ENCODE results near the gene FBRS.
"Not testable (repeated sequence)": the region's sequence is repeated elsewhere in the genome, so short reads cannot be mapped to it uniquely, and the experiment has no call there.

Gene FBRS

GRCh38 chr16:30665830-30666190, 7.6 kb downstream of the FBRS start:
- no peak for DNase-seq

GRCh38 chr16:30666681-30667080, 8.4 kb downstream of the FBRS start:
- no peak for DNase-seq

GRCh38 chr16:30667361-30667905, 9.2 kb downstream of the FBRS start:
- DNase-seq: no peak

DNA sequence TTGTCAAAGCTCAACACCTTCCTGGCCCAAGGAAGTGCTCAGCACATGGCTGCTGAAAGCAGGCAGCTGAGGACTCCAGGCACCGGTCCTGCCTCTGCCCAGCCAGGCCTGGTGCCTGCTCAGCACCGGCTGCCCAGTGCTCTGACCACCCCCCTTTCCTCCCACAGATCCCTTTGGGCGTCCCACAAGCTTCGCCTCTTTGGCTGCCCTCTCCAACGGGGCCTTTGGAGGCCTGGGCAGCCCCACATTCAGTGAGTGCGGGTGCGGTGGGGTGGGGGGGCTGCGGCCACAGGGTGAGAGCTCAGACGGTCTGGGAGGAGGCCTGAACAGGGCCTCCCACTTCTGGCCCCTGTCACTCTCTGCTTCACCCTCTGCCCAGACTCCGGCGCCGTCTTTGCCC, 10.2 kb downstream of the FBRS start:
- no peak for DNase-seq

GRCh38 chr16:30669026-30669902, 11.0 kb downstream of the FBRS start:
- DNase-seq: no peak

DNA sequence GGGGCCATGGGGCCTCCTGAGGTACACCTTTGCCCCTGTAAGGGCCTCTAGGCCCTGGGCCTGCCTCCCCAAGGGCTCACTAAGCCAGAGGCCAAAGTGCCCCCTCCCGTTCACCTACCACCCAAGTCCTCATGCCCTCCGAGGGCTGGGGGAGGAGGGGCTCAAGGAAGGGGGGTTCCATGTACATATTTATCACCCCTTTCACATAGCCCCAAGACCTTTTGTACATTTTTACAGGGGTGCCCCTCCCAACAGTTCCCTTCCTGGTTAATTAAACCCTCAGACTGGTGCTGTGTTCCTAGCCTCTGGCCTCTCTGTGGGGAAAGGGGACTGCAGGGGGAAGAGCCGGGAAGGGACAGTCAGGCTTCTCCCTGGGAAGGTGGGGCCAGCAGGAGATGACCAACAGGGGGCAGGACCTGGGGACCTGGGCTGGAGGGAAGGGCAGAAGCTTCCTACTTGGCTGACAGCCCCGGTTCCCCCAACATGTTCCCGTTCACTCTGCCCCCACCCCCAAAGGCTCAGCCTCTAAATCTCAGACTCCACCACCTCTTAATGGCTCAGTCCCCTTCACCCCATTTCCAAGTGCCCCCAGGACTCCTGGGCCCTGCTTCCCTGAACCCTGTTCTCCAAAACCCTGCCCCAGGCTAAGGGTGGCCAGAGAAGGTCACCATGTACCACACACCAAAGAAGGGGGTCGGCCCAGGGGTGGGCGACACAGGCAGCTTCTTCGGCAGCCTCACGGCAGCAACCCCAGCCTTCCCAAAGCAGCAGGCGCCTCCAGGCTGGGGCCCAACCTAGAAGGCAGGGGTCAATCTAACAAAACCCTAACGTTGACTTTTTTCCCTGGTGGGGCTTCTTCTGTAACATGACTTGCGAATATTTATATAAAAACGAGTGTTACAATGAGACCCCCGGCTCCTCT, 11.9 kb downstream of the FBRS start:
- no peak for DNase-seq

DNA sequence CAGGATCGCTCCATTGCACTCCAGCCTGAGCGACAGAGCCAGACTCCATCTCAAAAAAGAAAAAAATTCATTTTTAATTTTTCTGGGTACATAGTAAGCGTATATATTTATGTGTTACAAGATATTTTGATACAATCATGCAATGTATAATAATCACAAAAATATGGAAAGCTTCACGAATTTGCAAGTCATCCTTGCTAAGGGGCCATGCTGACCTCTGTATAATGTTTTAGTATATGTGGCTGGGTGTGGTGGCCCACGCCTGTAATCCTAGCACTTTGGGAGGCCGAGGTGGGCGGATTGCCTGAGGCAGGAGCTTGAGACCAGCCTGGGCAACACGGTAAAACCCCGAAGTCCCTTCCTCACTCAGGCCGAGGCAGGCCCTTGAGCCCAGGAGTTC, 16.9 kb downstream of the FBRS start:
- no peak for DNase-seq

DNA sequence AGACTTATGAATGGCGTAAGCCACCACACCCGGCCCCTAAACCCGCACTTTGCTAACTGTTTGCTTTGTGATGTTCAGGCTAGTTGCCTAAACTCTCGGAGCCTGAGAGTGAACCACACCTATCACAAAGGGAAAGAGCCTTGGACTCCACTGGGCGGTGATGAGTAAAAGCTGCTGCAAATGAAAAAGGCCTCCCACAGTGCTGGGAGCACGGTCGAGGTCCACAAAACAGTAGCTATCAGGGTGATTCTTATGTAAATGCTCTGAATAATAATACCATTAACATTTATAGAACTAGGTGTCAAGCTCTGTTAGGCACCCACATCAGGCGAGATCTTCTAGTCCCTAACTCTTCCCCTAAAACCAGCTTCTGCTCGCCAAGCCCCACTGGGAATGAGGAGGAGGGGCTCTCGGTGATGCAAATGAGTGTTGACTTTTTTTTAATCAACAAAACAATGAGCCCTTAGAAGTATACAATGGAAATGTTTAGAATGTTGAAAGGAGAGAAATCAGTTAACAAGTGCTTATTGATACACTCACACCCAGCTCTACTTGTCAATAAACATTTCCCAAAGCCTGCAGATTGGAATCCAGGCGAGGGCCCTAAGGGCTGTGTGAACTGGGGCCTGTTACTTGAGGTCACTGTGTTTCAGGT, 19.8 kb downstream of the FBRS start:
- DNase-seq: no peak

DNA sequence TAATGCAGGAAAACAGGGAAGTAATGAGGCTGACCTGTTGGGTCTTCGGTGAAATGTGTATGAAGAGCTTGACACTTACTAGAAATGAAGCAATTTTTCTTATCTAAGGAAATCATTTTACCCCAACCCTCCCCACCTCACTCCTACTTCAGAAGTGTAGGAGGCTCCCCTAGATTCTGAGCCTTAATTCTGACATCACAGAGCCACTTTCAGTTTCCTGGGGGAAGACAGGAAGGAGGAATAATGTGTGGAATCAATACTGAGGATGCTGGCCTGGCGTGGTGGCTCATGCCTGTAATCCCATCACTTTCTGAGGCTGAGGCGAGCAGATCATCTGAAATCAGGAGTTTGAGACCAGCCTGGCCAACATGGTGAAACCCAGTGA, 20.3 kb downstream of the FBRS start:
- DNase-seq: no peak

- no peak for DNase-seq
Measured at GRCh38 chr16:30680326-30680725, 22.1 kb downstream of the FBRS start.

DNA sequence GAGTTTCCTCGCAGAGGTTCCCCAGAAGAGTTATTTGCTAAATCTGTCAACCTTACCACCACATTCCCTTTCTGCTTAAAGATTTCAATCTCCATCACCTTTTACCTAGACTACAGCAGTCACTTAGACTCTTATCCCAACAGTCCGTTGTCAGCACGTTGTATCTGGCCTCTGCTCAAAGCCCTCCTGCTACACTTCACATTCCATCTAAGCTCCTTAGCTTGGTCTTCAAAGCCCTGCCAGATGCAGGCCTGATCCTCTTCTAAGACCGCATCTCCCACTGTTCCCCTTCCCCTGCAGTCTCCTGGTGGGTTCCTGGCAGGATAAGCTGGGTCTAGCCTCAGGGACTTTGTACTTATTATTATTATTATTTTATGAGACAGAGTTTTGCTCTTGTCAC, 30.5 kb downstream of the FBRS start:
- no peak for DNase-seq

- no peak for DNase-seq
Measured at GRCh38 chr16:30691907-30692306, 33.7 kb downstream of the FBRS start.

DNA sequence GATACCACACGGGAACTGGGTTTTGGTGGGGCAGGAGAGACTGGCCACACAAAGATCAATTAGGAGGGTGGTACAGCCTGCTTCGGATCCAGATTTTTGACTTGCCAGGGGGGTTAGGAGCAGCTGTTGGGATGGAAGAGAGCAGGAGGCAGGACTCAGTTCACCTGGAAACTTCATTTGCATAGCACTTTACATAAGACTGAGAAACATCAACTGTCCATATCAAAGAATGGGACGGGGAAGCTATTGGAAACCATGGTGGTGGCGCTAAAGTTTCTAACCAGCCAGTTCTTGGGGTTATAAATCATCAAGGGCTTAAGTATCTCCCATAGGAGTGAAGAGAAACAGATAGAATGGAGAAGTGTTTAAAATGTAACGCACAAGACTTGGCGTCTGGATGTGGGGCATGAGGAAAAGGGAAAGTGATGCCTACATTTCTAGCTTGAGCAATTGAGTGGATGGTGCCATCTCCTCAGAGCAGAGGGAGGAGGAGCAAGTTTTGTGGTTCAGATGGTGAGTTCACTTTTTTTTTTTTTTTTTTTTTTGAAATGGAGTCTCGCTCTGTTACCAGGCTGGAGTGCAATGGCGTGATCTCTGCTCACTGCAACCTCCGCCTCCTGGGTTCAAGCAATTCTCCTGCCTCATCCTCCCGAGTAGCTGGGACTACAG, 34.3 kb downstream of the FBRS start:
- no peak for DNase-seq

DNA sequence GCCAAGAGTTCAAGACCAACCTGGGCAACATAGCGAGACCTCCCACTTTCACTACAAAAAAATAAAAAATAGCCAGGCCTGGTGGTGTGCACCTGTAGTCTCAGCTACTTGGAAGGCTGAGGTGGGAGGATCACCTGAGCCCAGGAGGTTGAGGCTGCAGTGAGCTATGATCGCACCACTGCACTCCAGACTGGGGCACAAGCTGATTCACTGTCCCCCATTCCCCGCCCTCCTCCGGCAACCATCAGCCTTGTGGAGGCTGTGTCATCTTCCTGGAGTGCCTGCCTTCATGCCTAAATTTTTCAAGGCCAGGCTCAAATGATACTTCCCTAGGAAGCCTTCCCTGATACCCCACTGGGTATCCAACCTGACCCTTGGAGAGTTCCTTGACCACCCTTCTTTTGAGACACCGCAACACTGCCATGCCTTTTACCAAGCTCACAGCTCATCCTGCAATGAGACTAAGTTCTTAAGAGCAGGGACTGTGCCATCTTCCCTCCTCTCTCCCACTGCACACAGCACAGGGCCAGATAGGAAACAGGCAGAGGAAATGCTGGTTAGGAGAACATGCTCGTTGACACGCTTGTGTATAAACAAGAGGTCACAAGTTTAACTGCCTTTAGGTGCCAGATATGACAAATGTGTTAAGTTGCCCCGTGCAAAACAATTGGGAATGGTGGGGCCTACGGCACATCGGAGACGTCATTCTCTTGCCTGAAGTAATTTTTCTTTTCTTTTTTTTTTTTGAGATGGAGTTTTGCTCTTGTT, 36.9 kb downstream of the FBRS start:
- DNase-seq: no peak

DNA sequence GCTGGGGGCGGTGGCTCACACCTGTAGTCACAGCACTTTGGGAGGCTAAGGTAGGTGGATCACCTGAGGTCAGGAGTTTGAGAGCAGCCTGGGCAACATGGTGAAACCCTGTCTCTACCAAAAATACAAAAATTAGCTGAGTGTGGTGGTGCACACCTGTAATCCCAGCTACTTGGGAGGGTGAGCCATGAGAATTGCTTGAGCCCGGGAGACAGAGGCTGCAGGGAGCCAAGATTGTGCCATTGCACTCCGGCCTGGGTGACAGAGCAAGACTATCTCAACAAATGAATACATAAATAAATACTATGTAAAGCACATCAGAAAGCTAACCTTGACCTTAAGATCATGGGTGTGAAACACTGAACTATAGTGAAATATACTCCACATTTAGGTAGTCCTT, 38.4 kb downstream of the FBRS start:
- DNase-seq: not testable (repeated sequence)

GRCh38 chr16:30697264-30698138, 39.3 kb downstream of the FBRS start:
- DNase-seq: peak; percentile 28

- DNase-seq: peak; percentile 96
Measured at GRCh38 chr16:30698139-30698815, 40.0 kb downstream of the FBRS start.

- DNase-seq: peak; percentile 88
Measured at GRCh38 chr16:30698816-30699614, 40.8 kb downstream of the FBRS start, which contains the start of gene SRCAP. SRCAP (plus strand) TSS chr16:30699171; CDS start chr16:30700825, 1,654 bp downstream.

DNA sequence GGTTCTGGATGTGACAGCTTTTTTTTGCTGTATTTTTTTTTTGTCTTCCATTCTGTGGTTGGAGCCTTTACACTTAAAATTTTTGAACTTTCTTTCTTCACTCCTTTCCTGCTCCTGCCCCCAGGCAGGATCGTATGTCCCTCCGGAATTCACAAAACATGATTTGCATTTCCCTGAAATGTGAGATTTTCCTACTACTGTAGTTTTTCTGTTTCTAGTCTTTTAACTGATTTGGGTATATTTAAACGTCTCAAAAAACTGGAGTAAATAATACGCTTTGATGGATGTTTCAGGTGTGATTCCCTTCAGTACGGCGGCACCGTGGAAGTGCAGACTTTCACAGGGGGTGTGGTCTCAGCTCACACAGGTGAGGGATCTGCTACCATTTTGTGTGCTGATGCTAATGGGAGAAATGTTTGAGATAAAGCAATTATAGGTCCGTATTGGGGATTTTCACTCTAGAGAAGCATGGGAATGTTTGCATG, 41.4 kb downstream of the FBRS start:
- DNase-seq: no peak
